Measurements from ENCODE around the gene ARHGAP15.

GRCh38 chr2:143708682-143709081 is 579.5 kb downstream of the ARHGAP15 start:
- TF ChIP-seq CTCF (IDR thresholded peaks at IDR 0.05), result no peak
- no peak for TF ChIP-seq POLR2A (IDR thresholded peaks at IDR 0.05)

Data from suprapubic skin (tissue), 3 donors.